ENCODE results near the gene NEK8. TPM values are rescaled to one million over a fixed set of nuclear protein-coding genes. Genes with fewer than 3 reads are reported as not detected.
A peak's percentile ranks its signal among the peaks of the same experiment; 100 is the strongest.

NEK8 gene
- total RNA-seq, 1 donor from 2014 or later: 1.4 TPM

DNA sequence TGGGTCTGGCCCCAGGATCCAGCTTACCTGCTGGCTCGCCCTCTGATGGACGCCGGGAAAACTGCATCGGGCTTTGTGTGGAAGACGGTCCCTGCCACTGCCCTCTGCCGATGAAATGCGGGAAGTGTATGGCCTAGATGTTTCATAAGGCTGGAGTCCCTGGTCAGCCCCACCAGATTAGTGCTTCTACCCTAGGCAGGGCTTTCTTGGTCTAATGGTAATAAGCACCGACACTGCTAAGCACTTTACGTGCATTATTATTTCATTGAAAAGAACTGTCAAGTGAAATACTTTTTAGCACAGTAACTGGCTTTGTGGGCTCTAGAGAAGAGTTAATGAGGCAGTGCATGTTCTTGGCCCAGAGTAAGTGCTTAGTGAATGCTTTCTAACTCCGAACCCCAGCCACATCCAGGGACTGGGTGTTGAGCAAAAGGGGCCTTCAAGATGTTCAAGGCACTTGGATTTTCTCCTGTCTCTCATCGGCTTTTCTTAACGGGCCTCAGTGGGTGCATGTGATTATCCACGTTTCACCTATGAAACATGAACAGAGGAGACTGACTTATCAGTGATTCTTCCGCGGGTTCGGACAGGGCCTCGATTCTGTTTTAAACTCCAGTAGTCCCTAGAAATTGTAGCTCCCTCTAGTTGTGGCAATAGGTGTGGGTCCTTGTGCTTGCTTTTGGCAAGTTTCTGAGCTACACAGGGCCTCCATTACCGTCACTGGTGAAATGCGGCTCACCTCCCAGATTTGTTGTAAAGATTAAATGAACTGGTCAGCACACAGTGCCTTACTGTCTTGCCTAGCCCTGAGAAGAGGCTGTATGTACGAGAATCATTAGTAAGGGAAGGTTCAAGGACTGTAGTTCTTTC is 21.8 kb downstream of the NEK8 start:
- no peak overlapping the region for H3K4me3 ChIP-seq
- DNase-seq: peak; percentile 92
- no peaks in the 10 kb centered on the region for H3K9me3 ChIP-seq (replicated peaks)
- peaks cover 13% of the 10 kb centered on the region for H3K36me3 ChIP-seq
- peak overlapping the region; percentile 4 for H3K27ac ChIP-seq (replicated peaks)
- TF ChIP-seq, protein P1, sequence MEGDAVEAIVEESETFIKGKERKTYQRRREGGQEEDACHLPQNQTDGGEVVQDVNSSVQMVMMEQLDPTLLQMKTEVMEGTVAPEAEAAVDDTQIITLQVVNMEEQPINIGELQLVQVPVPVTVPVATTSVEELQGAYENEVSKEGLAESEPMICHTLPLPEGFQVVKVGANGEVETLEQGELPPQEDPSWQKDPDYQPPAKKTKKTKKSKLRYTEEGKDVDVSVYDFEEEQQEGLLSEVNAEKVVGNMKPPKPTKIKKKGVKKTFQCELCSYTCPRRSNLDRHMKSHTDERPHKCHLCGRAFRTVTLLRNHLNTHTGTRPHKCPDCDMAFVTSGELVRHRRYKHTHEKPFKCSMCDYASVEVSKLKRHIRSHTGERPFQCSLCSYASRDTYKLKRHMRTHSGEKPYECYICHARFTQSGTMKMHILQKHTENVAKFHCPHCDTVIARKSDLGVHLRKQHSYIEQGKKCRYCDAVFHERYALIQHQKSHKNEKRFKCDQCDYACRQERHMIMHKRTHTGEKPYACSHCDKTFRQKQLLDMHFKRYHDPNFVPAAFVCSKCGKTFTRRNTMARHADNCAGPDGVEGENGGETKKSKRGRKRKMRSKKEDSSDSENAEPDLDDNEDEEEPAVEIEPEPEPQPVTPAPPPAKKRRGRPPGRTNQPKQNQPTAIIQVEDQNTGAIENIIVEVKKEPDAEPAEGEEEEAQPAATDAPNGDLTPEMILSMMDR (IDR thresholded peaks at IDR 0.05; ENCODE audit: borderline replicate concordance): peak; percentile 100
- H3K4me1 ChIP-seq: peaks cover 36% of the 10 kb centered on the region
- intact Hi-C loops (cut with micrococcal nuclease): no loop called here
- no peaks in the 10 kb centered on the region for H3K27me3 ChIP-seq (ENCODE audit: low read depth)

DNA sequence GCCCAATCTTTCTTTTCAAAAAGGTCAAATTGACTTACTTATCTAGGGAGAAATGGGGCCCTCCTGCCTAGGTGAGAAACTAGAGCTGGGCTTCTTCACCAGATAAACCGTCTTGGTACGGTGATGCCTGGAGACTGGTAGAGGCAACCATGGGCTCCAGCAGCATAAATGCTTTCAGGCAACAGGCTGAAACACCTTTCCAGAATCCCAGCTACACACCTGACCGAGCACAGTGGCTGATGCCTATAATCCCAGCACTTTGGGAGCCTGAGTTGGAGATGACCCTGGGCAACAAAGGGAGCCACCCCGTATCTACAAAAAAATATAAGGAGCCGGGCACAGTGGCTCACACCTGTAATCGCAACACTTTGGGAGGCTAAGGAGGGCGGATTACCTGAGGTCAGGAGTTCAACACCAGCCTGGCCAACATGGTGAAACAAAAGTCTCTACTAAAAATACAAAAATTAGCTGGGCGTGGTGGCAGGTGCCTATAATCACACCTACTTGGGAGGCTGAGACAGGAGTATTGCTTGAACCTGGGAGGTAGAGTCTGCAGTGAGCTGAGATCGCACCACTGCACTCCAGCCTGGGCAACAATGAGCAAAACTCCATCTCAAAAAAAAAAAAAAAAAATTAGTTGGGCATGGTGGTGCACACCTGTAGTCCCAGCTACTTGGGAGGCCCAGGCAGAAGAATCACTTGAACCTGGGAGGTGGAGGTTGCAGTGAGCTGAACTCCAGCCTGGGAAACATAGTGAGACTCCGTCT is 23.2 kb downstream of the NEK8 start:
- Histone ChIP-seq H3K27me3 (ENCODE audit: low read depth) (no peaks in the 10 kb centered on the region), H3K27ac (replicated peaks) (no peak overlapping the region), H3K36me3 (peaks cover 13% of the 10 kb centered on the region), H3K4me1 (peaks cover 22% of the 10 kb centered on the region), H3K9me3 (replicated peaks) (no peaks in the 10 kb centered on the region), H3K4me3 (no peak overlapping the region)
- TF ChIP-seq, protein P1 (IDR thresholded peaks at IDR 0.05; ENCODE audit: borderline replicate concordance): no peak
- no peak for DNase-seq
- intact Hi-C loops (cut with micrococcal nuclease): no loop called here

DNA sequence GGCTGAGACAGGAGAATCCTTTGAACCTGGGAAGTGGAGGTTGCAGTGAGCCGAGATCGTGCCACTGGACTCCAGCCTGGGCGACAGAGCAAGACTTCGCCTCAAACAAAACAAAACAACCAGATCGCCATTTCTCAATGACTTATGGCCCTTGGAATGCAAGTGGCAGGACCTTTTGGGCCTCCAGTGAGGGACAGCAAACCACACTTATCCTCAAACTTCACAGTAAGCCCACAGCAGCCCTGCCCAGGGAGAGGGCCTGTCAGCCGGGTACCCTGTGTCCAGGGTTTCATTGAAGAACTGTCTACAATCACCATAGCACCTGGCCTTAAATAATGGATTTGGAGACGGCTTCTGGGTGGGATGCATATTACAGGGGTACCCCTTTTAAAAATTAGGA is 26.9 kb downstream of the NEK8 start:
- H3K4me3 ChIP-seq: no peak overlapping the region
- DNase-seq: no peak
- no peaks in the 10 kb centered on the region for H3K27me3 ChIP-seq (ENCODE audit: low read depth)
- H3K4me1 ChIP-seq: peaks cover 7% of the 10 kb centered on the region
- TF ChIP-seq, protein P1 (IDR thresholded peaks at IDR 0.05; ENCODE audit: borderline replicate concordance): no peak
- intact Hi-C loops (cut with micrococcal nuclease): no loop called here
- H3K27ac ChIP-seq (replicated peaks): no peak overlapping the region
- no peaks in the 10 kb centered on the region for H3K9me3 ChIP-seq (replicated peaks)
- H3K36me3 ChIP-seq: peaks cover 22% of the 10 kb centered on the region

DNA sequence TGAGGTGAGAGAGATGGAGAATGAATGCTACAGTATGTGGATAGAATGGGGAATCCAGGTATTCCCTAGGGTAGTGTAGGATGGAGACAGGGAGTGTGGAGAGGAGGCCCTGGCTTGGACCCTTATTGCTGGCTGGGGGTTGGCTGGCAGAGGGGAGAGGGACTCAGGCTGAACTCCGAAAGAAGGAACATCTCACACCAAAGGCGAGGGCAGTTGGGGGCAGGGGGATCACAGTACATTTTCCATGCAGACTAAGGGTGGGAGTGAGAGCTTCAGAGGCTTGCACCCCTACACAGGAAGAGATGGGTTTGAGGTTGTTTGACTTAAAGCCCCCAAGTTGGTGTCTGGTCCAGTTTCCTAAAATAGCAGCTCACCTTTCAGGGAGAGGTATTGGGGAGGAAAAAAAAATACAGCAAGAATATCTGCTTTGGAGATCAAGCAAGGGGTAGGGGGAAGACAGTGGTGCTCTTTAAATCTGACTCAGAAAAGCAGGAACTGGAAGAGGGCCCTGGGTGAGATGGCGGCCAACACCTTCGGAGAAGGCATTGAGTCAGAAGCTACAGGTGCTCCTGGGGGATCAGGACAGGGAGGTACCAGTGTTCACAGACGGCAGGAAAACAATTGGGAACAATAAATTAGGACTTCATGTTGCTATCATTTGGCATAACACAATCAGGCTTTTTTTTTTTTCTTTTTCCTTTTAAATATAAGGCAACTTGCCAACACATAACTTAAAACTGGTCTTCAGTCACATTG is 27.6 kb downstream of the NEK8 start:
- H3K27ac ChIP-seq (replicated peaks): no peak overlapping the region
- H3K4me1 ChIP-seq: peaks cover 15% of the 10 kb centered on the region
- TF ChIP-seq, protein P1 (IDR thresholded peaks at IDR 0.05; ENCODE audit: borderline replicate concordance): no peak
- peaks cover 22% of the 10 kb centered on the region for H3K36me3 ChIP-seq
- DNase-seq: no peak
- H3K4me3 ChIP-seq: no peak overlapping the region
- intact Hi-C loops (cut with micrococcal nuclease): no loop called here
- H3K9me3 ChIP-seq (replicated peaks): no peaks in the 10 kb centered on the region
- no peaks in the 10 kb centered on the region for H3K27me3 ChIP-seq (ENCODE audit: low read depth)

DNA sequence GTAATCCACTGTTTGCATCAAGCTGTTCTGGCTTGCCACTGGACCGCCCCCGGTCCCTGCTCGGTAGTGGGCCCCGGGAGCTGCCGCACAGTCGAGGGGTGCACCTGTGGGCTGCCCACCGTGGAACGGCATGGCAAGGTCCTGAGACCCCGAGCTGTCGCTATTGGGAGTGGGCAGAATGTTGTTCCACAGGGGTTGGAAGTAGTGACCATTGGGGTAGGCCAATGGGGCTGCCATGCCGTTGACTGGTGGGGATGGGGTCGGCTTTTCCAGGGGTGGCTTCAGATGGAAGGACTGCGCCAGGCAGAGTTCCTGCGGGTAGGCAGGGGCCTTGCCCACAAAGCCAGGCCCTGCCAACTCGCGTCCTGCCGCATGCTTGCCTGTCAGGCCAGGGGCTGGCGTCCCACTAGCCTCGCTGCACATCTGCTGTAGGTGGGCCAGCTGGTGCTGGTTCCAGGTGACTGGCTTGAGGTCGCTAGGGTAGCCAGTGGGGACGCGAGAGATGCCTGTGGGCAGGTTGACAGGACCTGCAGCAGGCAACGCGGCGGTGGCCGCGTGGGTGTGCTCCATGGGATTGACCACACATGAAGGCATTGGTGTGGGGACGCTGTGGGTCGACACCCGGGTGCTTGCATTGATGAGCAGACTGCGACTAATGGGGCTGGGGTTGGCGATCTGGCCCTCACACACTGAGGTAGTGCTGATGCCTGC is 30.0 kb downstream of the NEK8 start:
- no peak overlapping the region for H3K27ac ChIP-seq (replicated peaks)
- H3K36me3 ChIP-seq: peaks cover 22% of the 10 kb centered on the region
- peaks cover 24% of the 10 kb centered on the region for H3K4me1 ChIP-seq
- DNase-seq: no peak
- no peaks in the 10 kb centered on the region for H3K27me3 ChIP-seq (ENCODE audit: low read depth)
- no peak overlapping the region for H3K4me3 ChIP-seq
- TF ChIP-seq, protein P1 (IDR thresholded peaks at IDR 0.05; ENCODE audit: borderline replicate concordance): no peak
- intact Hi-C loops (cut with micrococcal nuclease): no loop called here
- no peaks in the 10 kb centered on the region for H3K9me3 ChIP-seq (replicated peaks)

Measured in left ventricle myocardium inferior (tissue), 1 donor.